Stimulated activated CD4-positive, alpha-beta T cell treated with anti-CD3 and anti-CD28 coated beads, Interleukin-15, amount 100 ng/mL, for 48 hours (primary cell): ENCODE results near the gene C3orf20.
"Not testable (repeated sequence)": the region's sequence is repeated elsewhere in the genome, so short reads cannot be mapped to it uniquely, and the experiment has no call there.

ENCODE experiments used
- DNase-seq, 2 donors: peaks; one replicate each; pipeline ENCODE4 v3.0.0-alpha.2; 2020; ENCODE audit warnings: low read depth in 2 of 2

Gene C3orf20

GRCh38 chr3:14650193-14650592 is 24.7 kb upstream of the C3orf20 start:
- no peak for DNase-seq

GRCh38 chr3:14651440-14652251 is 23.3 kb upstream of the C3orf20 start, which contains the start of gene CCDC174:
TSS of gene CCDC174 (plus strand) at chr3:14651762. CDS start at chr3:14651837, 75 bp downstream.
- peak; percentile 87 to 91 for DNase-seq

DNA sequence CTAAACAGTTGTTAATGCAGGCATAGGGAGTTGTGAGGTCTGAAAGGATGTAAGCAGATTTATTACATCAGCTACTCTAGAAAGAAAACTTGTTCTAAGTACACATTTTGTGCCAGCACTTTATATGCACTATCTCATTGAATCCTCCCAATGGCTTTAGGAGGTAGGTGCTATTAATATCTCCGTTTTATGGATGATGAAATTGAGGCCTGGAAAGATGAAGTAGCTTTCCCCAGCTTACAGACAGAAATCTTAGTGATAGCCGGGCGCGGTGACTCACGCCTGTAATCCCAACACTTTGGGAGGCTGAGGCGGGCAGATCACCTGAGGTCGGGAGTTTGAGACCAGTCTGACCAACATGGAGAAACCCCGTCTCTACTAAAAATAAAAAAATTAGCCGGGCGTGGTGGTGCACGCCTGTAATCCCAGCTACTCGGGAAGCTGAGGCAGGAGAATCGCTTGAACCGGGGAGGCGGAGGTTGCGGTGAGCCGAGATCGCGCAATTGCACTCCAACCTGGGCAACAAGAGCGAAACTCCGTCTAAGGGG is 22.5 kb upstream of the C3orf20 start:
- DNase-seq: not testable (repeated sequence)

DNA sequence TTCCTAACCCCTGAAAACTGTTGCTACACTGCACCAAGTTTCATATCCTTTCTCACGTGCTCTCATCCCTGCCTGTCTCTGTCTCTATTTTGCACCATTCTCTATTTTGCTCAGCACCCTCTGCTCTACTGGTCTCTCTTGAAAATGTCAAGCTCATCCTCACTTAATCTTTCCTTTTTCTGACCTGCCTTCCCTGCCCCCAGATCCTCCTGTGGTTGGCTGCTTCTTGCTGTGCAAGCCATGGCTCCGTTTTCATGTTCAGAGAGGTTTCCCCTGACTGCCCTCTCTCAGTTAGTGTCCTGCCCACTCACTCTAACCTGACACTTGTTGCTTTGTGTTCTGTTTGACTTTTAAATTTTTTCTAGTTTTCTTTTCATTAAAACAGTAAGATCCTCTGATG is 17.4 kb upstream of the C3orf20 start:
- DNase-seq: no peak

DNA sequence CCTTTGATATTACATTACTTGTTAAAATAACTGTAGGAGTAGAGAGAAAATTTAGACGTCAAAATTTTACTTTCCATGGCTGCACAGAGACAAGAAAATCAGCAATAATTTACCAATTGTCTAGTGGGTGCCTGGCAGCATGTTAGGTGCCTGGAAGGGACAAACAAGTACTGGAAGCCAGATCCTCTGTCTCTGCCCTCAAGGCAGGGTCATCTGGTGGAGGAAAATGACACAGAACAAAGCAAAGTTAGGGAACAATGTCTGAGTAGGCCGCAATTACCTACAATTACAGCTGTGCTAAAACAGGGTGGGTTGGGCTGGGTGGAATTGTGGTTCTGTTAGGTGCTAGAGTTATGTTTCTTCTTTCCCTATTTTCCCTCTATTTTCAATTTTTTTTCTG is 16.0 kb upstream of the C3orf20 start:
- DNase-seq: no peak

DNA sequence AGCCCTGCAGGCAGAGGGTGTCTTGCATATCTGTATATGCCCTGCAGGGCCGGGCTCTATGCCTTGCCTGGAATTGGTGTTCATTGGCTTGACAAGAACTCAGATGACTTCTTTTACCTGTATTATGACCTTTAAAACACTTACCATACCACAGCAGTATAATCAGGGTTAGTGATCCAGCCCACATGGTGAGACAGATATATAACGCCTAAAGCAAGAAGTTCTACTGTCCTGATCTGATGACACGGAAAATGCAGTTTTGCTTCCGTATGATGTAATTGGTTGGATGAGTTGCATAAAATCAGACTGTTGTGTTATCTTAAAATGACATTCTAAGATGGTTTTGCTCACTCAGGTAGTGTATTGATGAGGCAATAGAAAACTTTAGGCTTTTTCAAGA is 14.0 kb upstream of the C3orf20 start:
- DNase-seq: no peak

DNA sequence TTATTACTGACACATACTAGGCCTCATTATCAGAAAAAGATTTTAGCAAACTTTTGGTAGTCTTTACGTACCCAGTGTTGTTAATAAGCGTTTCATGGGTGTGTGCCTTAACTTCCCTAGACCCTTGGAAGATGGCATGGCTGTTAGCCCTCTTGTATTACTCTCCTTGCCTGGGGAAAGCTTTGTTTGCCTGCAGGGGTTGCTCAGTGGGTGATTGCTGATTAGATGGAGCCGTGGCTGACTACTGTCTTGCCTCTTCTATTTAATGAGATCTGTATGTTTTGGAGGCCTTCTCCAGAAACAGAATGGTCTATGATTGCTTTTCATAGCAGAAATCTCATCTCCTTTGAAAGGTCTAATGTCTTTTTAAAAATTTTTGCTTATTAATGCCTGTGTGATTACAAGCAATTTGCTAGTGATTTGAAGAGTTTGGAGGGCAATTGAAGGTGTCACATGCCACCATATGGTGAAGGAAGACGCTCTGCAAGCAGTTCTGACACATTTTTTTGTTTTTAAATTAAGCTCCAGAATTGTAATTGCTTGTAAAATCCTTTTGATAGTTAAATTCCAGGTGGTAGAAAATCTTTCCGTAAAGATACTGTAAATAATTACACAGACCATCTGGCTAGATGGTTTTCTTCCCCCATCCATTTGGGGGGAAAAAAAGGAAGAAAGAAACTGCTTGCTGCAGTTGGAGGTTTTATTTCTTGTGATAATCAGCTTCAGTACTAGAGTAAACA is 11.4 kb upstream of the C3orf20 start:
- no peak for DNase-seq

- no peak for DNase-seq
Measured at GRCh38 chr3:14664170-14664569, 10.8 kb upstream of the C3orf20 start.

GRCh38 chr3:14672588-14672987 is 2.4 kb upstream of the C3orf20 start:
- no peak for DNase-seq

GRCh38 chr3:14676881-14677280 is 1.9 kb downstream of the C3orf20 start:
- DNase-seq: no peak

DNA sequence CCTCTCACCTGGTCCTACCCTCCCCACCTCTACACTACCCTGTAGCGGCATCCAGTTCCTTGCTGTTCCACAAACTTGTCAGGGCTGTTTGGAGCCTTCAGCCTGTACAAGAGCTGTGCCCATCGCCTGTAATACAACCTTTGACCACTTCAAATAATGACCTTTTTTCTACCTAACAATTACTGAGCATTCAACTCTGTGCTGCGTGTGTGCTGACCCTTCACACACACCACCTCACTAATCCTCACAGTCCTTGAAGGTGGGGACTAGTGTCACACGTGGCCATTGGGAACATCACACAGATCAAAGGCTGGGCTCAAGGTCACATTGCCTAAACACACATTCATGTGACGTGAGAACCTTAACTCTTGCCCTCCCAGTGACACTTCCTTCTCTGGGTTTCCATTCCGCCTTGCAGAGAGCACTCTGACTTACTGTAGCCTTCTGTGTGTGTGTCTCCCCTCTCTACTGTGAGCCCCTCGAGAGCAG is 3.1 kb downstream of the C3orf20 start:
- no peak for DNase-seq

- DNase-seq: no peak
Measured at GRCh38 chr3:14680115-14680514, 5.2 kb downstream of the C3orf20 start.

DNA sequence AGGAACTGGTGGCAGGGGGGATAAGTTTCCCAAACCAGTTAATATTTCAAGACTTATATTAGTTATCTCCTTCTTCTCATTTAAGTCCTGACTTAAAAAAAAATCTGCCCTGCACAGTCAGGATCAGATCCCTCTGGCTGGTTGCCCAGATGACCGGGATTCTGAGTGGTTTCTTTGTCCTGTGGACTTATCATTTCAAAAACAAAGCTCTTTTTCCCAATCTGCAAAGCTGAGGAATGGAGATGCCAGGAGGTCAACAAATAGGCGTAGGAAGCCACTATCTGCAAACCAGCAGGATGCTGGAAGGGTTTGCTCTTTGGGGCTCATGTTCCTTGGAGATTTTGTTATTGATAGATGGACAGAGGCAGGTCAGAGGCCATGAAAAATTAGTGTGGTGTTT is 5.8 kb downstream of the C3orf20 start:
- DNase-seq: no peak

- DNase-seq: no peak
Measured at GRCh38 chr3:14684447-14684846, 9.5 kb downstream of the C3orf20 start.

- DNase-seq: no peak
Measured at GRCh38 chr3:14685179-14685578, 10.2 kb downstream of the C3orf20 start.

GRCh38 chr3:14687360-14687759 is 12.4 kb downstream of the C3orf20 start:
- DNase-seq: no peak

GRCh38 chr3:14688525-14688924 is 13.6 kb downstream of the C3orf20 start:
- no peak for DNase-seq

DNA sequence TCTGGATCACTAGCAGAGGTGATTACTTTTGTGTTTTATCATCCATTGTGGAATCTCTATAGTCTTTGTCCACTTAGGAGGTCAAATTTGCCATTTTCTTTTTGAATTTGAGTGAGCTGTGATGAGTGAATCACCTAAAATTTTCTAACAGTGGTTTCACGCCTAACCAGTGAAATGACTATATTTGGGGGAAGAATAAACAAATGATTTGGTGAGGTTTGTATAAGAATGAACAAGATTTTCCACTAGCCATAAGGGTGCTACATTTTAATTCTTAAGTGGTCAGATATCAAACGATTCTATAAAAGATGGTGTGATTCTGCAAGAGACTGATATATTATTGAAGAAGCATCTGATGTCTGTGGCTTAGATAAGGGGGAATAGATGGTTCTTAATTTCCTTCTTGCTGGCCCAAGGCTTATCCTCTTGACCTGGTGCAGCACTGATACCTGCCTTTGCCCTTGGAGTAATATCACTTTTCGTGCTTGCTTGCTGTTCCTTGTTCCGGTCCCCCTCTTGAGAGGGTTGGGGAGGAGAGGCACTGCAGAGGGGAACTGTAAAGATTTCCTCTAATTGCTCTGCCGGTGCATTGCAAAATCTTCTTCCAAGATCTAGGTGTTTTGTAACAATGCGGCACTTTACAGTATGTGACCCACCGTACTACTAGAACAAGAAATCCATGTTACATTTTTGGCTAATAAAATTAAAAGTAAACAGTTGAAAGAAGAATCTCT is 14.5 kb downstream of the C3orf20 start:
- no peak for DNase-seq

DNA sequence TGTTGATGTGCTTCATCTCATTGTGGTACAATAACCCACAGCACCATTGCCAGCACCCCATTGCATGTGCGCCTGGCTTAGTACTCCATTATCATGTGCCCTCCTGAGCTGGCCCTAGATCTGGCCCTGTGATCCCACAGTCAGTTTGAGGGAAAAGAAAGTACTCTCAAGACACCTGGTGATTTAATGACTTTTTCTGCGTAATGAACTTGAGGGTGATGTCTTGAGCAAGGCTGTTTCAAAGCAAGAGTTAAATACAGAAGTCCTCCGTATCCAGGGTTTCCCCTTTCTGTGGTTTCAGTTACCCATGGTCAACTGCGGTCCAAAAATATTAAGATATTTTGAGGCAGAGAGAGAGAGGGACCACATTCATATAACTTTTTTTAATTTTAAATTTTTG is 16.3 kb downstream of the C3orf20 start:
- no peak for DNase-seq

GRCh38 chr3:14691719-14692118 is 16.8 kb downstream of the C3orf20 start:
- no peak for DNase-seq

DNA sequence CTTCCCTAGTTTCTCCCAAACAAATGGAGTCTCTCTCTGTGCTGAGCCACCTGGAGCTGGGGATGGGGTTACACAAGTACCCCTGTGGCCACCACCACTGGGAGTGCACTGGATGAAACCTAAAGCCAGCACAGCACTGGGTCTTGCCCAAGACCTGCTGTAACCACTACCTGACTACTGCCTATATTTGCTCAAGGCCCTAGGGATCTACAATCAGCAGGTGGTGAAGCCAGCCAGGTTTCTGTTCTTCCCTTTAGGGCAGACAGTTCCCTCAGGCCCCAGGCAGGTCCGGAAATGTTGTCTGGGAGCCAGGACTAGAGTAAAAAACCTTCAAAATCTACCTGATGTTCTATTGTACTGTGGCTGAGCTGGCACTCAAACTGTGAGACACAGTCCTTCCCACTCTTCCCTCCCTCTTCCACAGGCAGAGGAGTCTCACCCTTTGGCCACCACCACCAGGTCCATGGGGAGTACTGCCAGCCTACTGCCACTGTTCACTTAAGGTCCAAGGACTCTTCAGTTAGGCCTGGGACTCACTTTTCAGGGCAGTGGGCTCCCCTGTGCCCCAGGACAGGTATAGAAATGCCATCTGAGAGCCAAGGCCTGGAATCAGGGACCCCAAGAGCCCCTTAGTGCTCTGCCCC is 23.8 kb downstream of the C3orf20 start:
- no peak for DNase-seq
